MM.1S (cell line): ENCODE results near the gene FOXP4.

ENCODE experiments used
- DNase-seq: peaks from one replicate; pipeline ENCODE4 v3.0.0-alpha.2; 2015
- H2AFZ ChIP-seq: fragments of 300-600 bp; sonication (generic); 2 replicates; pipeline ENCODE4 v1.6.0; 2016; ENCODE audit warnings: antibody characterized with exemption, low read length
- H3F3A ChIP-seq: fragments of 300-600 bp; sonication (generic); 2 replicates; pipeline ENCODE4 v1.6.1; 2016; ENCODE audit warnings: mild to moderate bottlenecking, antibody characterized with exemption, low read length, moderate library complexity, mixed read lengths; ENCODE audit not compliant: insufficient read depth
- H3K27ac ChIP-seq: fragments of 300-600 bp; sonication (generic); 2 replicates; pipeline ENCODE4 v1.5.1; 2016; ENCODE audit warnings: mild to moderate bottlenecking, low read length
- H3K27me3 ChIP-seq: fragments of 300-600 bp; sonication (generic); replicated peaks from 2 replicates; pipeline ENCODE4 v1.6.0; 2016; ENCODE audit warnings: low read length; ENCODE audit not compliant: insufficient read depth
- H3K36me3 ChIP-seq: fragments of 300-600 bp; sonication (generic); replicated peaks from 2 replicates; pipeline ENCODE4 v1.6.1; 2016; ENCODE audit warnings: mild to moderate bottlenecking, low read length, mixed read lengths; ENCODE audit not compliant: insufficient read depth
- H3K4me1 ChIP-seq: fragments of 300-600 bp; sonication (generic); 2 replicates; pipeline ENCODE4 v1.6.1; 2016; ENCODE audit warnings: low read length, mixed read lengths
- H3K4me2 ChIP-seq: fragments of 300-600 bp; sonication (generic); 2 replicates; pipeline ENCODE4 v1.6.0; 2016; ENCODE audit warnings: low read depth, low read length
- H3K4me3 ChIP-seq: fragments of 300-600 bp; sonication (generic); 2 replicates; pipeline ENCODE4 v1.5.1; 2016; ENCODE audit warnings: low read length, mixed read lengths
- H3K79me2 ChIP-seq: fragments of 300-600 bp; sonication (generic); 2 replicates; pipeline ENCODE4 v1.6.1; 2016; ENCODE audit warnings: mixed run types, low read length, mixed read lengths
- H3K9ac ChIP-seq: fragments of 300-600 bp; sonication (generic); 2 replicates; pipeline ENCODE4 v1.6.1; 2016; ENCODE audit warnings: low read length, mixed read lengths
- H3K9me2 ChIP-seq: fragments of 300-600 bp; sonication (generic); replicated peaks from 2 replicates; pipeline ENCODE4 v1.6.1; 2016; ENCODE audit warnings: mild to moderate bottlenecking, low read length, mixed read lengths; ENCODE audit not compliant: insufficient read depth
- H3K9me3 ChIP-seq: fragments of 300-600 bp; sonication (generic); replicated peaks from 2 replicates; pipeline ENCODE4 v1.6.1; 2016; ENCODE audit warnings: mild to moderate bottlenecking, low read length, mixed read lengths; ENCODE audit not compliant: insufficient read depth
- H4K20me1 ChIP-seq: fragments of 300-600 bp; sonication (generic); 2 replicates; pipeline ENCODE4 v1.6.1; 2016; ENCODE audit warnings: mild to moderate bottlenecking, low read length, moderate library complexity, mixed read lengths; ENCODE audit not compliant: insufficient read depth
- EZH2 ChIP-seq: fragments of 300-600 bp; sonication (generic); optimal IDR thresholded peaks from 2 replicates; pipeline ENCODE3; 2017; ENCODE audit warnings: low read depth, mild to moderate bottlenecking, antibody characterized with exemption, low read length, mixed read lengths
- EZH2phosphoT487 ChIP-seq: fragments of 300-600 bp; sonication (generic); IDR thresholded peaks from 2 replicates; pipeline ENCODE4 v1.6.1; 2018; ENCODE audit warnings: antibody characterized with exemption, low read length
- TF ChIP-seq, protein P1 (sequence below): fragments of 300-600 bp; sonication (generic); IDR thresholded peaks from 2 replicates; pipeline ENCODE4 v1.5.1; 2016; ENCODE audit warnings: antibody characterized with exemption, low read length, mixed read lengths

Gene FOXP4

DNA sequence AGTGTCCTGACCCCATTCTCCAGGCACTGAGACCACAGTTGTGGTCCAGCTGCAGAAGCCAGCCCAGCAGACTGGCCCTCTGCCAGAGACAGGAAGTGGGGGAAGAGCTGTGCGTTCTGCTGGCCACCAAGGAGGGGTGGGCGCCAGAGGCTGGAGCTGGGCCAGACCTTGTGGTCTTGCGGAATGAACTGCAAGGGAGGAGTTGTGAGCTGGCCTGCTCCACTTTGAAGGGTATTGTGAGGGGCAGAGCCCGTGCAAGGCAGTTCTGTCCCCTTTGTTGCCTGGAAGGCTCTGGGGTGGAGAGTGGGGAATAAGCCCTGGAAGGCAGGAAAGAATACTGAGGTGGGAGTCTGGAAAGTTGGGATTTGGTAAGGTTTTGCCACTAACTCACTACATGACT, 88.5 kb downstream of the FOXP4 start:
- Histone ChIP-seq H3F3A (no peaks in the 10 kb centered on the region), H4K20me1 (no peaks in the 10 kb centered on the region), H3K9me3 (no peaks in the 10 kb centered on the region), H3K27ac (no peak overlapping the region), H3K4me2 (no peak overlapping the region), H3K4me3 (no peak overlapping the region), H3K27me3 (peaks cover 83% of the 10 kb centered on the region), H3K9me2 (no peaks in the 10 kb centered on the region), H3K4me1 (no peaks in the 10 kb centered on the region), H3K9ac (no peak overlapping the region), H3K79me2 (no peaks in the 10 kb centered on the region), H2AFZ (no peak overlapping the region), H3K36me3 (no peaks in the 10 kb centered on the region)
- no peak for DNase-seq
- TF ChIP-seq EZH2 (no peak), EZH2phosphoT487 (no peak)
- TF ChIP-seq, protein P1, sequence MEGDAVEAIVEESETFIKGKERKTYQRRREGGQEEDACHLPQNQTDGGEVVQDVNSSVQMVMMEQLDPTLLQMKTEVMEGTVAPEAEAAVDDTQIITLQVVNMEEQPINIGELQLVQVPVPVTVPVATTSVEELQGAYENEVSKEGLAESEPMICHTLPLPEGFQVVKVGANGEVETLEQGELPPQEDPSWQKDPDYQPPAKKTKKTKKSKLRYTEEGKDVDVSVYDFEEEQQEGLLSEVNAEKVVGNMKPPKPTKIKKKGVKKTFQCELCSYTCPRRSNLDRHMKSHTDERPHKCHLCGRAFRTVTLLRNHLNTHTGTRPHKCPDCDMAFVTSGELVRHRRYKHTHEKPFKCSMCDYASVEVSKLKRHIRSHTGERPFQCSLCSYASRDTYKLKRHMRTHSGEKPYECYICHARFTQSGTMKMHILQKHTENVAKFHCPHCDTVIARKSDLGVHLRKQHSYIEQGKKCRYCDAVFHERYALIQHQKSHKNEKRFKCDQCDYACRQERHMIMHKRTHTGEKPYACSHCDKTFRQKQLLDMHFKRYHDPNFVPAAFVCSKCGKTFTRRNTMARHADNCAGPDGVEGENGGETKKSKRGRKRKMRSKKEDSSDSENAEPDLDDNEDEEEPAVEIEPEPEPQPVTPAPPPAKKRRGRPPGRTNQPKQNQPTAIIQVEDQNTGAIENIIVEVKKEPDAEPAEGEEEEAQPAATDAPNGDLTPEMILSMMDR: no peak

DNA sequence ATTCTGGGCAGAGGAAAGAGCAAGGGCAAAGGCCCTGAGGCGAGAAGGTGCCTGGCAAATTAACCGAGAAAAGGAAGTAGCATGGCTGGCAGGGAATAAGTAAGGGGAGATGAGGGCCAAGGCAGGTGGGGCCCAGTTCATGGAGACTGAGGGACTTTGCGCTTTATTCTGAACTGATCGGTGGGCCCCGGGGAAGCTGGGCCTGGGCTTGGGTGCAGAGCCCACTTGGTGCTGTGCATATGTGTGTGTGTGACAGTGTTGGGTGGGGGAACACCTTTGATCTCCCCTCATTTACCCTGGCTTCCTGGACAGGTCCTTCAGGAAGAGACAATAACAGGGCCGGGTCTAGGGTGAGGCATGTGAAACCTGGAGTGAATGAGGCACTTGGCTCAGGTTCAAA, 89.2 kb downstream of the FOXP4 start:
- Histone ChIP-seq H3K4me2 (no peak overlapping the region), H3K9me2 (no peaks in the 10 kb centered on the region), H4K20me1 (no peaks in the 10 kb centered on the region), H3K36me3 (no peaks in the 10 kb centered on the region), H3K27ac (no peak overlapping the region), H2AFZ (no peak overlapping the region), H3K9ac (no peak overlapping the region), H3K27me3 (peaks cover 90% of the 10 kb centered on the region), H3K79me2 (no peaks in the 10 kb centered on the region), H3F3A (no peaks in the 10 kb centered on the region), H3K4me1 (no peaks in the 10 kb centered on the region), H3K9me3 (no peaks in the 10 kb centered on the region), H3K4me3 (no peak overlapping the region)
- TF ChIP-seq, protein P1: no peak
- TF ChIP-seq EZH2phosphoT487: no peak
- no peak for TF ChIP-seq EZH2
- DNase-seq: no peak

DNA sequence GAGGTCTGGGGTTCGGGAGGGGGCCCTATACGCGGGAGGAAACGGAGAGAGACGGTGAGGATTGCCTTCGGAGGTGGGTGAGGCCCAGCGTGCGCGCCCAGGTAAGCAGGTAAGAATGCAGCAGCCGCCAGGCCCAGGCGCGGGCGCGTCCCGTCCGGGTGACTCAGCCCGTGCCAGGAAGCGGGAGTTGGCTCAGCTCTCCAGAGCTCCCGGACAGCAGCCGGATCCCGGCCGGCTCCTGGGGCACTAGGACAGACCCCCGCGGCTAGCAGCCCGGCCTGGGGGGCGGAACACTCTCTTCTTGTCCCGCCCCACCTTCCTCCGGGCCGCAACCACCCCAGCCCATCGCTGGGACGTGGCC, 90.6 kb downstream of the FOXP4 start:
- Histone ChIP-seq H2AFZ (no peak overlapping the region), H3K4me3 (no peak overlapping the region), H3K79me2 (no peaks in the 10 kb centered on the region), H3K4me1 (no peaks in the 10 kb centered on the region), H3F3A (no peaks in the 10 kb centered on the region), H3K9me3 (no peaks in the 10 kb centered on the region), H3K36me3 (no peaks in the 10 kb centered on the region), H3K27ac (no peak overlapping the region), H3K9ac (no peak overlapping the region), H3K27me3 (peaks cover 92% of the 10 kb centered on the region), H3K4me2 (no peak overlapping the region), H4K20me1 (no peaks in the 10 kb centered on the region), H3K9me2 (no peaks in the 10 kb centered on the region)
- no peak for DNase-seq
- no peak for TF ChIP-seq EZH2
- TF ChIP-seq EZH2phosphoT487: no peak
- TF ChIP-seq, protein P1: no peak
